ENCODE results near the gene CSN2.

DNA sequence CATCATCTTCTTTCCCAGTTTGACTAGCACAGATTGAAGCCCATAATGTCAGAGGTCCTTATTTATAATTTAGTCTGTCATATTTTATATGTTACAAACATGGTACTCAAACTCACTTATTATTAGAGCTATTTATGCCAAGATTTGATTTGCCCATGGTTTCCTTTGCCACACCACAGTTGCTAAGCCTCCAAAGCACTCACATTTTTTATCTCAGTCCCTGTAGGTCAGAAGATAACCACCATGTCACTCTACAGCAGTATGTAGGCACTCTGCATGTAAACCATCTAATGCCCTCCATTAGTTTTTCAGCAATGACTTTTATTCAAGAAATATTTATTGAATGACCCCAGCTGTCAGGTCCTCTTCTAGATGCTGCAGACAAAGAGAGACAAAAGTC, 37.0 kb upstream of the CSN2 start:
- no peak for TF ChIP-seq CTCF (IDR thresholded peaks at IDR 0.05)
- no peak for TF ChIP-seq POLR2A (IDR thresholded peaks at IDR 0.05)
